H9 (cell line): ENCODE measurements around the gene NBEA. TPM values are rescaled to one million over a fixed set of nuclear protein-coding genes. Genes with fewer than 3 reads are reported as not detected.

Experiments used
- DNase-seq: peaks from one replicate; pipeline ENCODE4 v3.0.0-alpha.2; 2017
- H2AFZ ChIP-seq: one replicate; pipeline ENCODE4 v1.6.1; 2013; ENCODE audit warnings: mild to moderate bottlenecking, low read length, control low read depth, moderate library complexity
- H2AK5ac ChIP-seq: 2 replicates; pipeline ENCODE4 v1.6.1; 2013; ENCODE audit warnings: low read length, control low read depth, mixed read lengths; ENCODE audit not compliant: insufficient read length
- H2BK120ac ChIP-seq: one replicate; pipeline ENCODE4 v1.6.1; 2013; ENCODE audit warnings: low read depth, mild to moderate bottlenecking, low read length, control low read depth, inconsistent platforms; ENCODE audit not compliant: poor library complexity, severe bottlenecking
- H2BK12ac ChIP-seq: 2 replicates; pipeline ENCODE4 v1.6.1; 2013; ENCODE audit warnings: low read length, control low read depth, mixed read lengths, low read depth; ENCODE audit not compliant: insufficient read length
- H2BK15ac ChIP-seq: 2 replicates; pipeline ENCODE4 v1.6.1; 2013; ENCODE audit warnings: low read depth, low read length, control low read depth
- H2BK20ac ChIP-seq: one replicate; pipeline ENCODE4 v1.6.1; 2013; ENCODE audit warnings: low read depth, mild to moderate bottlenecking, low read length, control low read depth, inconsistent platforms; ENCODE audit not compliant: poor library complexity, severe bottlenecking
- H2BK5ac ChIP-seq: 2 replicates; pipeline ENCODE4 v1.6.1; 2013; ENCODE audit warnings: low read length, control low read depth, mixed read lengths; ENCODE audit not compliant: insufficient read length
- H3K14ac ChIP-seq: 2 replicates; pipeline ENCODE4 v1.6.1; 2013; ENCODE audit warnings: low read length, control low read depth; ENCODE audit not compliant: insufficient read depth
- H3K18ac ChIP-seq: 2 replicates; pipeline ENCODE4 v1.6.1; 2013; ENCODE audit warnings: low read depth, mild to moderate bottlenecking, mixed read lengths, low read length, control low read depth; ENCODE audit not compliant: insufficient read length
- H3K23ac ChIP-seq: 2 replicates; pipeline ENCODE4 v1.6.1; 2013; ENCODE audit warnings: low read length, control low read depth, mixed read lengths, low read depth; ENCODE audit not compliant: insufficient read length
- H3K23me2 ChIP-seq: 2 replicates; pipeline ENCODE4 v1.6.1; 2013; ENCODE audit warnings: low read depth, mild to moderate bottlenecking, mixed read lengths, low read length, control low read depth; ENCODE audit not compliant: insufficient read length, poor library complexity, severe bottlenecking
- H3K27ac ChIP-seq: 2 replicates; pipeline ENCODE4 v1.5.1; 2013; ENCODE audit warnings: low read length, control low read depth, mixed read lengths, low read depth; ENCODE audit not compliant: insufficient read length
- H3K27me3 ChIP-seq: 2 replicates; pipeline ENCODE4 v1.6.1; 2013; ENCODE audit warnings: low read length, control low read depth, inconsistent platforms; ENCODE audit not compliant: insufficient read depth
- H3K4ac ChIP-seq: 2 replicates; pipeline ENCODE4 v1.6.1; 2013; ENCODE audit warnings: low read depth, mild to moderate bottlenecking, control low read depth, inconsistent platforms, low read length, moderate library complexity
- H3K4me1 ChIP-seq: 2 replicates; pipeline ENCODE4 v1.6.1; 2013; ENCODE audit warnings: low read length, control low read depth, inconsistent platforms; ENCODE audit not compliant: insufficient read depth
- H3K4me2 ChIP-seq: 2 replicates; pipeline ENCODE4 v1.6.1; 2013; ENCODE audit warnings: low read length, control low read depth, mixed read lengths; ENCODE audit not compliant: insufficient read length, insufficient read depth
- H3K56ac ChIP-seq: 2 replicates; pipeline ENCODE4 v1.6.1; 2013; ENCODE audit warnings: low read depth, mild to moderate bottlenecking, mixed read lengths, low read length, control low read depth; ENCODE audit not compliant: insufficient read length
- H3K79me1 ChIP-seq: 2 replicates; pipeline ENCODE4 v1.6.1; 2013; ENCODE audit warnings: low read depth, mild to moderate bottlenecking, moderate library complexity, low read length, control low read depth, inconsistent platforms; ENCODE audit not compliant: insufficient read depth, poor library complexity, severe bottlenecking
- H3K79me2 ChIP-seq: 2 replicates; pipeline ENCODE4 v1.6.1; 2013; ENCODE audit warnings: low read length, control low read depth, inconsistent platforms; ENCODE audit not compliant: insufficient read depth
- H3K9ac ChIP-seq: 2 replicates; pipeline ENCODE4 v1.6.1; 2013; ENCODE audit warnings: low read length, control low read depth, mixed read lengths; ENCODE audit not compliant: insufficient read length; ENCODE audit errors: extremely low read depth
- H3K9me3 ChIP-seq: one replicate; pipeline ENCODE4 v1.6.1; 2013; ENCODE audit warnings: low read depth, low read length, inconsistent platforms; ENCODE audit not compliant: control insufficient read depth
- H3T11ph ChIP-seq: one replicate; pipeline ENCODE4 v1.6.1; 2013; ENCODE audit warnings: mild to moderate bottlenecking, low read length, control low read depth, inconsistent platforms
- H4K20me1 ChIP-seq: one replicate; pipeline ENCODE4 v1.6.1; 2013; ENCODE audit not compliant: control insufficient read depth, insufficient read length, insufficient read depth
- H4K5ac ChIP-seq: 2 replicates; pipeline ENCODE4 v1.6.1; 2013; ENCODE audit warnings: low read depth, mild to moderate bottlenecking, mixed read lengths, low read length, control low read depth; ENCODE audit not compliant: insufficient read length
- H4K8ac ChIP-seq: replicated peaks from 2 replicates; pipeline ENCODE4 v1.6.1; 2013; ENCODE audit warnings: low read length, control low read depth, mixed read lengths, low read depth; ENCODE audit not compliant: insufficient read length
- H4K91ac ChIP-seq: 2 replicates; pipeline ENCODE4 v1.6.1; 2013; ENCODE audit warnings: low read depth, mild to moderate bottlenecking, moderate library complexity, mixed read lengths, low read length, control low read depth; ENCODE audit not compliant: insufficient read length
- H3K27ac Mint-ChIP-seq, 3 experiments: 2 replicates in 2 of 3; 3 replicates in 1 of 3; pipeline ENCODE4 v1.8.0; 2020 to 2021; ENCODE audit warnings: mixed read lengths in 3 of 3, mild to moderate bottlenecking in 1 of 3, moderate library complexity in 1 of 3
- H3K27me3 Mint-ChIP-seq: 2 replicates; pipeline ENCODE4 v1.8.0; 2021; ENCODE audit warnings: low read depth, mild to moderate bottlenecking, moderate library complexity, mixed read lengths
- H3K36me3 Mint-ChIP-seq, 3 experiments: 2 replicates in 2 of 3; 3 replicates in 1 of 3; pipeline ENCODE4 v1.8.0; 2020 to 2021; ENCODE audit warnings: low read depth in 3 of 3, mixed read lengths in 3 of 3; ENCODE audit not compliant: insufficient read depth in 1 of 3
- H3K4me1 Mint-ChIP-seq, 2 experiments: 2 replicates each; pipeline ENCODE4 v1.8.0; 2020; ENCODE audit warnings: mixed read lengths in 2 of 2
- H3K4me3 Mint-ChIP-seq, 2 experiments: 2 replicates in 1 of 2; 3 replicates in 1 of 2; pipeline ENCODE4 v1.8.0; 2020 to 2021; ENCODE audit warnings: mild to moderate bottlenecking in 2 of 2, mixed read lengths in 2 of 2, moderate library complexity in 1 of 2
- H3K9me3 Mint-ChIP-seq, 2 experiments: 2 replicates in 1 of 2; 3 replicates in 1 of 2; pipeline ENCODE4 v1.8.0; 2020; ENCODE audit warnings: mild to moderate bottlenecking in 2 of 2, mixed read lengths in 2 of 2, moderate library complexity in 1 of 2
- WGBS: extraction: QIAGEN DNeasy Blood & Tissue Kit; methylation state at CpG from one replicate; pipeline ENCODE4 v1.1.7; 2013; ENCODE audit warnings: missing lambda C conversion rate, low lambda C conversion rate, mixed read lengths; ENCODE audit not compliant: insufficient read length; ENCODE audit errors: extremely low coverage; 5-methylcytosine and 5-hydroxymethylcytosine counted together
- total RNA-seq: library from RNA; stranded (reverse); gene quantifications from 2 replicates; pipeline ENCODE4 v1.2.1, GENCODE V29; 2021
- TF ChIP-seq, protein P1 (sequence below): fragments of 200-600 bp; sonication (generic); conservative IDR thresholded peaks from 3 replicates; pipeline ENCODE4 v1.8.0; 2021; ENCODE audit warnings: antibody characterized with exemption, mild to moderate bottlenecking

Gene NBEA
- total RNA-seq, 1 experiment from 2014 or later: 17.3 TPM

DNA sequence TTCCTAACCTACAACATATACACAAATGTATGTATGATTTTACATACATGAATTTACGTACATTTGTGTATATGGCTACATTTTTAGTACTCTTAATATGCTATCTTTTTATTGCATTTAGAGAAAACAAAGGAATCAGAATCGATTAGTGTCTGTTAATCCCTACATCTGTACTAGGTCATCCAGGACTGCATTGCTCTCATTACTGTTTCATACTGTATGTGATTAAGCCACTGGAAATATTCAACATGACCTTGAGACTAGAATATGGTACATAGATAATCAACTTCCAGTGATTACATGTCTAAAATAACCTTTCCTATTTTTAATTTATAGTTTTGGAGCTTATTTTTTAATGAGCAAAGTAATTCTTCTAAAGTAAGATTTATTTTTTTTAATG lies 539.7 kb downstream of the NBEA start:
- DNase-seq: no peak
- Histone ChIP-seq H2BK120ac (no peak overlapping the region), H4K91ac (no peak overlapping the region), H3K14ac (no peak overlapping the region), H2BK20ac (no peak overlapping the region), H2AFZ (no peak overlapping the region), H2BK15ac (no peak overlapping the region), H3K9me3 (no peaks in the 10 kb centered on the region), H4K8ac (no peak overlapping the region), H3K79me1 (no peaks in the 10 kb centered on the region), H2BK12ac (no peak overlapping the region), H3K79me2 (no peaks in the 10 kb centered on the region), H3K56ac (no peak overlapping the region), H3K23ac (no peak overlapping the region), H2BK5ac (no peak overlapping the region), H4K20me1 (no peaks in the 10 kb centered on the region), H2AK5ac (no peak overlapping the region), H3T11ph (no peak overlapping the region), H3K4ac (no peak overlapping the region), H3K4me1 (no peaks in the 10 kb centered on the region; the same call in 1 of the 2 replicates), H3K23me2 (peaks cover 12% of the 10 kb centered on the region), H3K18ac (no peak overlapping the region), H3K4me2 (no peak overlapping the region), H3K27me3 (peaks cover 18% of the 10 kb centered on the region), H3K27ac (no peak overlapping the region), H3K9ac (no peak overlapping the region), H4K5ac (no peak overlapping the region)
- no peaks in the 10 kb centered on the region for H3K9me3 Mint-ChIP-seq
- WGBS: no CpG with 5 or more reads among the region's 2 CpGs
- peaks cover 18 to 24% of the 10 kb centered on the region in 2 experiments for H3K4me1 Mint-ChIP-seq
- peaks cover 0 to 3% (median 0%) of the 10 kb centered on the region in 3 experiments; a peak in 2 of 7 replicates for H3K36me3 Mint-ChIP-seq
- no peak overlapping the region for H3K4me3 Mint-ChIP-seq
- no peak overlapping the region for H3K27ac Mint-ChIP-seq
- TF ChIP-seq, protein P1, sequence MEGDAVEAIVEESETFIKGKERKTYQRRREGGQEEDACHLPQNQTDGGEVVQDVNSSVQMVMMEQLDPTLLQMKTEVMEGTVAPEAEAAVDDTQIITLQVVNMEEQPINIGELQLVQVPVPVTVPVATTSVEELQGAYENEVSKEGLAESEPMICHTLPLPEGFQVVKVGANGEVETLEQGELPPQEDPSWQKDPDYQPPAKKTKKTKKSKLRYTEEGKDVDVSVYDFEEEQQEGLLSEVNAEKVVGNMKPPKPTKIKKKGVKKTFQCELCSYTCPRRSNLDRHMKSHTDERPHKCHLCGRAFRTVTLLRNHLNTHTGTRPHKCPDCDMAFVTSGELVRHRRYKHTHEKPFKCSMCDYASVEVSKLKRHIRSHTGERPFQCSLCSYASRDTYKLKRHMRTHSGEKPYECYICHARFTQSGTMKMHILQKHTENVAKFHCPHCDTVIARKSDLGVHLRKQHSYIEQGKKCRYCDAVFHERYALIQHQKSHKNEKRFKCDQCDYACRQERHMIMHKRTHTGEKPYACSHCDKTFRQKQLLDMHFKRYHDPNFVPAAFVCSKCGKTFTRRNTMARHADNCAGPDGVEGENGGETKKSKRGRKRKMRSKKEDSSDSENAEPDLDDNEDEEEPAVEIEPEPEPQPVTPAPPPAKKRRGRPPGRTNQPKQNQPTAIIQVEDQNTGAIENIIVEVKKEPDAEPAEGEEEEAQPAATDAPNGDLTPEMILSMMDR: no peak
- H3K27me3 Mint-ChIP-seq: peaks cover 42% of the 10 kb centered on the region
